GM13976 (cell line): Measurements from ENCODE around the gene SDK1.

Experiments used
- DNase-seq: peaks from one replicate; pipeline ENCODE4 v3.0.0; 2012; ENCODE audit warnings: low spot score
- CTCF ChIP-seq: IDR thresholded peaks from 2 replicates; pipeline ENCODE4 v1.5.1; 2012; ENCODE audit warnings: borderline replicate concordance, mild to moderate bottlenecking; ENCODE audit not compliant: insufficient read depth; ENCODE audit errors: extremely low read depth, missing control alignments, control extremely low read depth
- in situ Hi-C: fragments of 300-500 bp; cut with MboI; formaldehyde crosslinking; loops from one replicate; pipeline ENCODE4 v1.12.0; 2022; ENCODE audit warnings: low sequenced_read_pairs, mixed read lengths, inconsistent platforms; ENCODE audit not compliant: unreplicated experiment

The SDK1 gene

DNA sequence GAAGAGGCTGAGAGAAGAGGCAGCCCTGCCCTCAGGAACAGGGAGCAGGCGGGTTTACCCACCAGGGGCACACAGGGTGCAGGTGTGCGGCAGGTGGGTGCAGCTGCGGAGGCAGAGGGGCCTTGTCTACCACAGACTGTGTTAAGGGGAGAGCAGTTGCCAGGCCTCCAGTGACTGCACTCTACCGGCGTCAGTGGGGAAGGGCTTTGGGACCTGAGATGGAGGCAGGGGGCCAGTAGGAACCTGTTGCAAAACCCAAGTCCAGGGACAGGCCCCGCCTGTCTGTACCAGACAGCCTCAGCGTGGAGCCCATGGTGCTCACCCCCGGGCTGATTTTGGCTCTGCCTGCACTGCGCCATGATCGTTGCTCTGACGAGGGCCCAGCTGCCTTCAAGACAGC is 873.4 kb downstream of the SDK1 start:
- in situ Hi-C loops: no loop called here
- DNase-seq: no peak
- TF ChIP-seq CTCF: no peak

DNA sequence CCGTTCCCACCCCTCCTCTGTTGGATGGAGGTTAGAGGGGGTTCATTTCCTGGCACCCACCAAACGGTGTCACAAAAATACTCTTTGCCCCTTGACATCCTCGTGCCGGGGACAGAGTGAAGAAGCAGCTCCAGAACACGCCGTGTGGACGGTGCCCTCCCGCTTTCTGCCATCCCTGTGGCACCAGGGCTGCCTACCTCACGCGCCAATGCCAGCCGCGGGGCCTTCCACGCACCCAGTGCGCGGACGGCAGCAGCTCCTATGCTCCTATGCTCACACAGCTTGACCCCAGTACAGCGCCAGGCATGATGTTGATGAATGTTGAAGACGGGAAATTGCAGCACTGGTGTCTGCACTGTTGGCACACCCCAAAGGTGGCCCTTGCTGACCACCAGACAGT is 873.8 kb downstream of the SDK1 start:
- in situ Hi-C loops: no loop called here
- no peak for DNase-seq

DNA sequence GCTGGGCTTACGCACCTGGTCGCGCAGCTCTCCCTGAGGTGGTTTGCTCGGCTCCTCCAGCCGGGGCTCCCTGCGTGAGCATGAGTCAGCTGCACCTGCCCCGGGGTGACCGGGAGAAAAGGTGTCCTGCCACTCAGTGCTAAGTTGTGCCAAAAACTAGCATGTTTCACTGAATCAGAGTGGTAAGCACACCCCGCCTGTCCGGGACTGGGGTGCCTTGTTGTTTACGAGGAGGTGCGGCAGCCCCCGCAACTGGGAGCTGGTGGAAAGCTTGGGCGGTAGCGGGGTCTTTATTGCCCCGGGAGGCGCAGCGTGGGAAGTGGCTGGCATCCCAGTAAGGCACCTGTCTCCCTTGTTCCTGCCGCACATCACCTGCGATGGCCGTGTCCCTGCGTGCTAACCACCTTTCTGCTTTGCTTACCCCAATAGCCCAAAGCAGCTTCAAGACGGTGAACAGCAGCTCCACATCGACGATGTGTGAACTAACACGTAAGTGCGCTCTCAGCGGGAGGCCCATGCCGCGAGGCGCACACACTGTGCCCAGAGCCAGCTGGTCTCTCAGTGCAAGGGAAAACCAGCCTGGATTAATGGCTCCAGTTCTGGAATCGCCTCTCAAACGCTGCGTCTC is 874.4 kb downstream of the SDK1 start:
- in situ Hi-C loops: no loop called here
- DNase-seq: no peak
- TF ChIP-seq CTCF: no peak

More for the DNA sequence above, 873.8 kb downstream of the SDK1 start:
- no peak for TF ChIP-seq CTCF

DNA sequence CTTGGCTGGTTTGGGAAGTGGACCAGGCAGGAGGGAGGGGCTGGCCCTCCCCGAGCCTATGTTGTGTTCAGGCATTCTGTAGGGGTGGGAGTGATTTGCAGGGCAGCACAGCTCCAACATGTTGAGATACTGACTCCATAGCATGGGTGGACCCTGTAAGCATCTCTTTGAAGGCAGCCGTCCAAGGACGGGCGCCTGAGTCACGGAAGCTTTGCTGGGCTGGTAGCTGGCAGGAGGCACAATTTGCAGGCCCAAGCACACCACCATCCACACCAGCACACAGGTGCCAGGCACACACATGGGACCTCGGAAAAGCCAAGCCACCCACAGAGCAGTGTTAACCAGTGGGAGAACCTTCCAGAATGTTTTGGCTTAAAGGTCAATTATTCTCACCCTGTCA is 875.9 kb downstream of the SDK1 start:
- in situ Hi-C loops: no loop called here
- no peak for TF ChIP-seq CTCF

GRCh38 chr7:4178416-4178815 is 877.4 kb downstream of the SDK1 start:
- in situ Hi-C loops: no loop called here
- TF ChIP-seq CTCF: no peak
- no peak for DNase-seq

More for the DNA sequence above, 875.9 kb downstream of the SDK1 start:
- no peak for DNase-seq

- no peak for TF ChIP-seq CTCF
- DNase-seq: no peak
- in situ Hi-C loops: no loop called here
These were observed 878.0 kb downstream of the SDK1 start for GRCh38 chr7:4178916-4179687.
